ENCODE results near the gene OSBP2. TPM values are rescaled to one million over a fixed set of nuclear protein-coding genes. Genes with fewer than 3 reads are reported as not detected.

Gene OSBP2
- total and polyA plus RNA-seq, 2 experiments from 2014 or later: 2.1 to 2.9 TPM

DNA sequence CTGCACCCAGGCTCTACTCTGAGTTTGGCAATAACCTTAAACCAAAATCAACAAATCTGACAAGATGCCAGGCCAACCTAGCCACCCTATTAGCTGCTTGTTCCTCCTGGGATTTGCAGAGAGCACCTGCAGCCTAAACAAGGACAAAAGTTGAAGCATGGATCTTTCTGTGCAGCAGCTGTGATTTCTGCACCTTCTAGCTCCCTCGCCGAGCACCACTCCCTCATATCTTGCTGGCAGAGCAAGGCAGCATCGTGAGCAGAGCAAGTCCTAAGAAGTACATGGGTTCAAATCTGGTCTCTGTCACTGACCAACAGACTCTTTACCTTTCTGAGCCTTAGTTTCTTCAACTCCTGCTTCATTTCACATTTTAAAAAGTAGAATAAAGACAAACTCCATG is 235.6 kb downstream of the OSBP2 start:
- Histone ChIP-seq H3K9me2 (ENCODE audit: insufficient read depth) (no peaks in the 10 kb centered on the region), H3K27me3 (ENCODE audit: insufficient read depth) (no peaks in the 10 kb centered on the region), H3K4me2 (no peak overlapping the region), H3K36me3 (ENCODE audit: insufficient read depth) (peaks cover 52% of the 10 kb centered on the region), H2AFZ (no peak overlapping the region), H3F3A (replicated peaks; ENCODE audit: low read depth) (no peaks in the 10 kb centered on the region), H3K4me1 (ENCODE audit: insufficient read depth) (no peaks in the 10 kb centered on the region), H3K4me3 (no peak overlapping the region), H4K20me1 (replicated peaks; ENCODE audit: insufficient read depth) (no peaks in the 10 kb centered on the region; the same call in 1 of the 2 replicates), H3K79me2 (replicated peaks; ENCODE audit: insufficient read depth) (no peaks in the 10 kb centered on the region; the same call in 1 of the 2 replicates), H3K27ac (ENCODE audit: low read depth) (no peak overlapping the region)
- DNase-seq (ENCODE audit: low spot score): no peak
- H3K9me3 Mint-ChIP-seq: no peaks in the 10 kb centered on the region; the same call in 2 of the 3 replicates
- no peak overlapping the region for H3K27ac Mint-ChIP-seq
- H3K4me3 Mint-ChIP-seq: no peak overlapping the region
- no peak for ATAC-seq
- peaks cover 97% of the 10 kb centered on the region for H3K36me3 Mint-ChIP-seq (ENCODE audit: low read depth)
- H3K4me1 Mint-ChIP-seq: no peaks in the 10 kb centered on the region
- H3K27me3 Mint-ChIP-seq (ENCODE audit: insufficient read depth, low read depth, poor library complexity): peaks cover 8% of the 10 kb centered on the region
- TF ChIP-seq EZH2phosphoT487 (IDR thresholded peaks at IDR 0.05; ENCODE audit: unreplicated experiment): no peak
- TF ChIP-seq, protein P1, sequence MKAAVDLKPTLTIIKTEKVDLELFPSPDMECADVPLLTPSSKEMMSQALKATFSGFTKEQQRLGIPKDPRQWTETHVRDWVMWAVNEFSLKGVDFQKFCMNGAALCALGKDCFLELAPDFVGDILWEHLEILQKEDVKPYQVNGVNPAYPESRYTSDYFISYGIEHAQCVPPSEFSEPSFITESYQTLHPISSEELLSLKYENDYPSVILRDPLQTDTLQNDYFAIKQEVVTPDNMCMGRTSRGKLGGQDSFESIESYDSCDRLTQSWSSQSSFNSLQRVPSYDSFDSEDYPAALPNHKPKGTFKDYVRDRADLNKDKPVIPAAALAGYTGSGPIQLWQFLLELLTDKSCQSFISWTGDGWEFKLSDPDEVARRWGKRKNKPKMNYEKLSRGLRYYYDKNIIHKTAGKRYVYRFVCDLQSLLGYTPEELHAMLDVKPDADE (IDR thresholded peaks at IDR 0.05): no peak
- no peak for TF ChIP-seq NANOG (IDR thresholded peaks at IDR 0.05; ENCODE audit: borderline replicate concordance)
- no peak for TF ChIP-seq JUNB (IDR thresholded peaks at IDR 0.05; ENCODE audit: unreplicated experiment)
- no peak for TF ChIP-seq ZNF331 (CRISPR knock-in tag; IDR thresholded peaks at IDR 0.05; ENCODE audit: low read depth)
- TF ChIP-seq STAT1 (IDR thresholded peaks at IDR 0.05; ENCODE audit: unreplicated experiment): no peak
- TF ChIP-seq, protein P2, sequence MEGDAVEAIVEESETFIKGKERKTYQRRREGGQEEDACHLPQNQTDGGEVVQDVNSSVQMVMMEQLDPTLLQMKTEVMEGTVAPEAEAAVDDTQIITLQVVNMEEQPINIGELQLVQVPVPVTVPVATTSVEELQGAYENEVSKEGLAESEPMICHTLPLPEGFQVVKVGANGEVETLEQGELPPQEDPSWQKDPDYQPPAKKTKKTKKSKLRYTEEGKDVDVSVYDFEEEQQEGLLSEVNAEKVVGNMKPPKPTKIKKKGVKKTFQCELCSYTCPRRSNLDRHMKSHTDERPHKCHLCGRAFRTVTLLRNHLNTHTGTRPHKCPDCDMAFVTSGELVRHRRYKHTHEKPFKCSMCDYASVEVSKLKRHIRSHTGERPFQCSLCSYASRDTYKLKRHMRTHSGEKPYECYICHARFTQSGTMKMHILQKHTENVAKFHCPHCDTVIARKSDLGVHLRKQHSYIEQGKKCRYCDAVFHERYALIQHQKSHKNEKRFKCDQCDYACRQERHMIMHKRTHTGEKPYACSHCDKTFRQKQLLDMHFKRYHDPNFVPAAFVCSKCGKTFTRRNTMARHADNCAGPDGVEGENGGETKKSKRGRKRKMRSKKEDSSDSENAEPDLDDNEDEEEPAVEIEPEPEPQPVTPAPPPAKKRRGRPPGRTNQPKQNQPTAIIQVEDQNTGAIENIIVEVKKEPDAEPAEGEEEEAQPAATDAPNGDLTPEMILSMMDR (conservative IDR thresholded peaks at IDR 0.05; ENCODE audit: low read depth in 2 of 2): no peak
- TF ChIP-seq, protein P3, sequence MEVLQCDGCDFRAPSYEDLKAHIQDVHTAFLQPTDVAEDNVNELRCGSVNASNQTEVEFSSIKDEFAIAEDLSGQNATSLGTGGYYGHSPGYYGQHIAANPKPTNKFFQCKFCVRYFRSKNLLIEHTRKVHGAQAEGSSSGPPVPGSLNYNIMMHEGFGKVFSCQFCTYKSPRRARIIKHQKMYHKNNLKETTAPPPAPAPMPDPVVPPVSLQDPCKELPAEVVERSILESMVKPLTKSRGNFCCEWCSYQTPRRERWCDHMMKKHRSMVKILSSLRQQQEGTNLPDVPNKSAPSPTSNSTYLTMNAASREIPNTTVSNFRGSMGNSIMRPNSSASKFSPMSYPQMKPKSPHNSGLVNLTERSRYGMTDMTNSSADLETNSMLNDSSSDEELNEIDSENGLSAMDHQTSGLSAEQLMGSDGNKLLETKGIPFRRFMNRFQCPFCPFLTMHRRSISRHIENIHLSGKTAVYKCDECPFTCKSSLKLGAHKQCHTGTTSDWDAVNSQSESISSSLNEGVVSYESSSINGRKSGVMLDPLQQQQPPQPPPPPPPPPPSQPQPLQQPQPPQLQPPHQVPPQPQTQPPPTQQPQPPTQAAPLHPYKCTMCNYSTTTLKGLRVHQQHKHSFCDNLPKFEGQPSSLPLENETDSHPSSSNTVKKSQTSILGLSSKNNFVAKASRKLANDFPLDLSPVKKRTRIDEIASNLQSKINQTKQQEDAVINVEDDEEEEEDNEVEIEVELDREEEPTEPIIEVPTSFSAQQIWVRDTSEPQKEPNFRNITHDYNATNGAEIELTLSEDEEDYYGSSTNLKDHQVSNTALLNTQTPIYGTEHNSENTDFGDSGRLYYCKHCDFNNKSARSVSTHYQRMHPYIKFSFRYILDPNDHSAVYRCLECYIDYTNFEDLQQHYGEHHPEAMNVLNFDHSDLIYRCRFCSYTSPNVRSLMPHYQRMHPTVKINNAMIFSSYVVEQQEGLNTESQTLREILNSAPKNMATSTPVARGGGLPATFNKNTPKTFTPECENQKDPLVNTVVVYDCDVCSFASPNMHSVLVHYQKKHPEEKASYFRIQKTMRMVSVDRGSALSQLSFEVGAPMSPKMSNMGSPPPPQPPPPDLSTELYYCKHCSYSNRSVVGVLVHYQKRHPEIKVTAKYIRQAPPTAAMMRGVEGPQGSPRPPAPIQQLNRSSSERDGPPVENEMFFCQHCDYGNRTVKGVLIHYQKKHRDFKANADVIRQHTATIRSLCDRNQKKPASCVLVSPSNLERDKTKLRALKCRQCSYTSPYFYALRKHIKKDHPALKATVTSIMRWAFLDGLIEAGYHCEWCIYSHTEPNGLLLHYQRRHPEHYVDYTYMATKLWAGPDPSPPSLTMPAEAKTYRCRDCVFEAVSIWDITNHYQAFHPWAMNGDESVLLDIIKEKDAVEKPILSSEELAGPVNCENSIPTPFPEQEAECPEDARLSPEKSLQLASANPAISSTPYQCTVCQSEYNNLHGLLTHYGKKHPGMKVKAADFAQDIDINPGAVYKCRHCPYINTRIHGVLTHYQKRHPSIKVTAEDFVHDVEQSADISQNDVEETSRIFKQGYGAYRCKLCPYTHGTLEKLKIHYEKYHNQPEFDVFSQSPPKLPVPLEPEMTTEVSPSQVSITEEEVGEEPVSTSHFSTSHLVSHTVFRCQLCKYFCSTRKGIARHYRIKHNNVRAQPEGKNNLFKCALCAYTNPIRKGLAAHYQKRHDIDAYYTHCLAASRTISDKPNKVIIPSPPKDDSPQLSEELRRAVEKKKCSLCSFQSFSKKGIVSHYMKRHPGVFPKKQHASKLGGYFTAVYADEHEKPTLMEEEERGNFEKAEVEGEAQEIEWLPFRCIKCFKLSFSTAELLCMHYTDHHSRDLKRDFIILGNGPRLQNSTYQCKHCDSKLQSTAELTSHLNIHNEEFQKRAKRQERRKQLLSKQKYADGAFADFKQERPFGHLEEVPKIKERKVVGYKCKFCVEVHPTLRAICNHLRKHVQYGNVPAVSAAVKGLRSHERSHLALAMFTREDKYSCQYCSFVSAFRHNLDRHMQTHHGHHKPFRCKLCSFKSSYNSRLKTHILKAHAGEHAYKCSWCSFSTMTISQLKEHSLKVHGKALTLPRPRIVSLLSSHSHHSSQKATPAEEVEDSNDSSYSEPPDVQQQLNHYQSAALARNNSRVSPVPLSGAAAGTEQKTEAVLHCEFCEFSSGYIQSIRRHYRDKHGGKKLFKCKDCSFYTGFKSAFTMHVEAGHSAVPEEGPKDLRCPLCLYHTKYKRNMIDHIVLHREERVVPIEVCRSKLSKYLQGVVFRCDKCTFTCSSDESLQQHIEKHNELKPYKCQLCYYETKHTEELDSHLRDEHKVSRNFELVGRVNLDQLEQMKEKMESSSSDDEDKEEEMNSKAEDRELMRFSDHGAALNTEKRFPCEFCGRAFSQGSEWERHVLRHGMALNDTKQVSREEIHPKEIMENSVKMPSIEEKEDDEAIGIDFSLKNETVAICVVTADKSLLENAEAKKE (CRISPR knock-in tag; IDR thresholded peaks at IDR 0.05): no peak
- no peak for TF ChIP-seq ZNF114 (CRISPR knock-in tag; IDR thresholded peaks at IDR 0.05)
